SW480 (cell line): ENCODE results near the gene FNIP2.

Experiments used
- DNase-seq: peaks from one replicate; pipeline ENCODE4 v3.0.0-alpha.2; 2016; ENCODE audit warnings: low spot score

FNIP2 gene

DNA sequence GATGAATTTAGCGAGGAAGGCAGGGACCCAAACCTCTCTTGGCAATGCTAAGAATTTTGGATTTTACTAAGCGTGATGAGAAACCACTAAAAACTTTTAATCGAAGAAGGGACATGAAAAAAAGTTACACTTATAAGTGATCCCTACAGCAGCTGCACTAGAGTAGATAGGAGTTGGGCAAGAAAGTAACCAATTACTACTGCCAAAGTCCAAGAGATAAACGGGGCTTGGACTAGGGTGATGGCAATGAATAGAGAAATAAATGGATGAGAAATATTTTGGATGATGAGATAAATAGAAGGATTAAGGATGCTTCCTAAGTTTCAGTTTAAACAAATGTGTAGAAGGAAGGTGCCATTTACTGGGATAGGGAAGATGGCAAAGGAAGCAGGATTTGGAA lies 6.3 kb upstream of the FNIP2 start:
- no peak for DNase-seq

DNA sequence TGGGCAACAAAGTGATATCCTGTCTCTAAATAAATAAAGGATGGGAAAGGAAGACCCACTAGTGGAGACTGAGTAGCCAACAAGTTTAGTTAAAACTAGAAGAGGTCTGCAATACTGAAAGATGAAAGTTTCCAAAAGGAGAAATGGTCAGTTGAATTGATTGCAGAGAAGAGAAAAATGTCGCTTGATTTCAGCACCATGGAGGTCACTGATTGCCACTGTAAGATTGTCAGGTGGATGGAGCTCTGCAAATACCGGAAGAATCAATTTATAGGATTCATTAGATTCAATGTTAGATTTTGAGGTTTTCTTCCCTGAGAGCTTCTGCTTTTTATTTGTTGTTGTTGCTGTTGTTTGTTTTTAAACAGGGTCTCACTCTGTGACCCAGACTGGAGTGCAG lies 5.4 kb upstream of the FNIP2 start:
- DNase-seq = no peak

GRCh38 chr4:158766434-158767044 lies 2.3 kb upstream of the FNIP2 start:
- DNase-seq = no peak

GRCh38 chr4:158767451-158767850 lies 1.4 kb upstream of the FNIP2 start:
- DNase-seq = no peak

DNA sequence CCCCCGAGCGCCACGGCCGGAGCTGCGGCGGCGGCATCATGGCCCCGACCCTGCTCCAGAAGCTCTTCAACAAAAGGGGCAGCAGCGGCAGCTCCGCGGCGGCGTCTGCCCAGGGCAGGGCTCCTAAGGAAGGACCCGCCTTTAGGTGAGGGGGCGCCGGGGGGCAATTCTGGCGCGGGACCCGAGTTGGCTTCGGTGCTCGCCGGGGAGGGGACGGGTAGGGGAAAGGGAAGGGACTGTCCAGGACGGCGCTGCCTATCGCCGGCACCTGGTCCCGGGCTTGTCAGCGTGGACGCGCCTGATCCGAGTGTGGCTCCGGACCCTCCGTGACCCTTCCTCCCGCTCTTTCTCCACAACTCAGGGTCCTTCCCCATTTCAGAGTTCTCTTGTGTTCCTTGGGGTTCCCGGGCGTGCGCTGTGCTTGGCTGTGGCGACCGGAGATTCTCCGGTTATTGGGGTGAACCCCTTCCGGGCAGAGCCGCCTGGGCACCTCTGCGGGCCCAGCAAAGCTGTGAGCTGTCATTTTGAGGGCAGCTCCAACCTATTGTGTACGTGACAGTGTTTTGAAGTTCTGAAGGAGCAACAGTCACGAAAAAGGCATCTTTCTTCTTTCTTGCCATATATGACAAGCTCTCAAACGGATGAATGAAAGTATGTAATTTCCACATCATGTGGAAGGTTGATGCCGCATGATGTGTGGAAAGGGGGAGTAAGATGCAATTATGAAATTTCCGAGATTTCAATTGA lies 522 bp downstream of the FNIP2 start:
- DNase-seq = peak; percentile 10

GRCh38 chr4:158770671-158771070 lies 1.8 kb downstream of the FNIP2 start:
- no peak for DNase-seq

GRCh38 chr4:158771776-158772175 lies 3.0 kb downstream of the FNIP2 start:
- no peak for DNase-seq

DNA sequence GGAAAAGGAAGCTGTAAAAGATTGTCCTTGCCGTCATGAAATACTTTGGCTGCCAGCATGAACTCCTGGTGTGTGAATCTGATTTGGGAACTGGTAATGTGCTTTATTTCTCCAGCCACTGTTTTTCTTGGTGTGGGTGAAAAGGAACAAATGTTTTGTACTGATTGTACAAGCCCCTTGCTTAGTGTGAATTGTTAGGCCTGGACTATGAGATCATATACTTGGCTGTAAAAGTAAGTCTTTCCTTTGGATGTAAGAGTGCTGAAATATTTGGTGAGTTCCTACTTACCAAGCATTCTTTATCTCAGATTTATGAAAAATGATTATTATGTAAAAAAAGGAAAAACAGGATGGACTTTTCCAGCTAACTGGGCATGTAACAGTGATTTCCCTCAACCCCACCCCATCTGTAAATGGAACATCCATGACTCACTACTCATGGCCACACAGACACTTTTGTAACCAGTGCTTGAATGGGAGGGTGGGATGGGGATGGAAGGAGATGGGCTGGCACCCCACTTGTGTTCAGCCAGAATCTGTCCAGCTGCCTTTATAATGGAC lies 6.3 kb downstream of the FNIP2 start:
- no peak for DNase-seq

GRCh38 chr4:158776106-158776505 lies 7.3 kb downstream of the FNIP2 start:
- DNase-seq = no peak

DNA sequence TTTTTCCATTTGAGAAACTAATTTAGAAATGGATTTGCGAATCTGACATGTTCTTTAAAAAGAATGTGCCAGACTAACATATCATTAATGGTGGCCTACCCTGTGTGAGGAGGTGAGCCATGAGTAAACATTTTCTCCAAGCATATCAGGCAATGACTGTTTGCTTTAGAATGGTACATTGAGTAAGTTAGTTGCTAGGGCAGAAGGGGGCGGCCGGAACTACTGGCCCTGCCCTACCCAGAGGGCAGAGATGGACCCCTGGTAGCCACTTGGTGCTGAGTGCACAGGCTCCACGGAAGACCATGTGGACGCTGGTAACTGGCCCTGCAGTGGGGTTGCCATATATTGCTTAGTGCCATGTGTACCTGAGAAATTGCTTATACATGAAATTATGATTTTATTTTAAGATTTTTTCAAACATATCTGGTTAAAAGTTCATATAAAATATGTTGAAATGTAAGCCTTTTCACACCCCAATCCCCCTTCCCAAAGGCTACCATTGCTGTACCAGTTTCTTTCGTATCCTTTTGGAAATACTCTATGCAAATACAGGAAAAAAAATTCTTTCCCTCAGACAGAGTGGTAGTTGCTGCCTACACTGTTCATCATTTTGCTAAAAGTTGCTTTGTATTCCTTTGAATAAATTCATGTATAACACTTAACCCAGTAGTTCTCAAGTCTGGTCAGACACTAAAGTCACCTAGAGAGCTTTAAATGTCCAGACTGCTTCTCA lies 8.8 kb downstream of the FNIP2 start:
- DNase-seq = no peak

DNA sequence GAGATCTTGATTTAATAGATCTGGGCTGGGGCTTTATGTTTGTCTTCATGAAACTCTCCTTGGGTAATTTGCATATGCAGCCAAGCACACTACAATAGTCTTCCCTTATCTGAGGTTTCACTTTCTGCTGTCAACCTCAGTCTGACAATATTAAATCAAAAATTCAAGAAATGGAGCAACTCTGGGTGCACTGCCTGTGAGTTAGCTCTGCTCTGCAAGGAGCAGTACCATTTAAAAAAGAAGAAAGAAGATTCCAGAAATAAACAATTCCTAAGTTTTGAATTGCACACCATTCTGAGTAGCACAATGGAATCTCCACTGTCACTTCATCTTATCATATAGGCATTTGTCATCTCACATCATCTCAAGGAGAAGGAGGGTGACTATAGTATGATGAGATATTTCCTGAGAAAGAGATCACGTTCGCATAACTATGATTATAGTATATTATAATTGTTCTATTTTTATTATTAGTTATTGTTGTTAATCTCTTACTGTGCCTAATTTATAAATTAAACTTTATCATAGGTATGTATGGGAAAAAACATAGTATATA lies 9.4 kb downstream of the FNIP2 start:
- DNase-seq = no peak

DNA sequence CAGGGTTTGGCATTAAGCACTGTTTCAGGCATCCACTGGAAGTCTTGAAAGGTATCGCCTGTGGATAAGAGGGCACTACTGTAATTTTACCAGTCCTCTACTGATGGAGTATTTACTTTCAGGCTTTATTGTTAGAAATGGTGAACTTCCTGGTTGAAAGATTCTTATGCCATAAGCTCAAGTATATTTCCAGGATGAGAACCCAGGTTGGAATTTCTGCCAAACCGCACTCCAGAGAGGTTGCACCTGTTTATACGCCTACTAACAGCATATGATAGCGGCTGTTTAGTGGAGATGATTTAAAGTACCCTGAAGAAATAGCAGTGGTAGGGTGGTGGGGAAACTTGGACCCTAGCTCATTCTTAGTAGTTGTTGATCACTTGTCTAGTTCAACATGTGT lies 9.9 kb downstream of the FNIP2 start:
- DNase-seq = no peak

- no peak for DNase-seq
Measured at GRCh38 chr4:158781963-158782362, 13.1 kb downstream of the FNIP2 start.

- DNase-seq = no peak
Measured at GRCh38 chr4:158782551-158783360, 13.9 kb downstream of the FNIP2 start.

- no peak for DNase-seq
Measured at GRCh38 chr4:158783785-158784184, 15.0 kb downstream of the FNIP2 start.

DNA sequence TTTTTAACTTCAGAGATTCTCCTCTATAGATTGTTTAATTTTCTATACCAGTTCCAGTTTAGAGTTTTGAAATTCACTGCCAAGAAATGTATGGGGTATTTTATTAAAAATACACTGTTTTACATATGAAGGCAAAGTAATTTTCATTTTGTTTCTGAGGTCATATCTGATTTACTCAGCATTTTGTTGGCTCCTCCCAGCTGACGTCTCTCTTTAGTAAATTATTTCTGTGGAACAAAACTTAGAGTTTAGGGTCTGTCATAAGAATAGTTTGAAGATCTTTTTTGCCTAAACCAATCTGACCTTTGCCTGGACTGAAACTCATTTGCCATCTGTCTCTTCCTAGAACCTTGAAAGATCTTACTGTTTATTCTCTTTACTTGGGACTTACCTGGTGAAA lies 16.9 kb downstream of the FNIP2 start:
- DNase-seq = no peak

- no peak for DNase-seq
Measured at GRCh38 chr4:158786121-158786601, 17.3 kb downstream of the FNIP2 start.

DNA sequence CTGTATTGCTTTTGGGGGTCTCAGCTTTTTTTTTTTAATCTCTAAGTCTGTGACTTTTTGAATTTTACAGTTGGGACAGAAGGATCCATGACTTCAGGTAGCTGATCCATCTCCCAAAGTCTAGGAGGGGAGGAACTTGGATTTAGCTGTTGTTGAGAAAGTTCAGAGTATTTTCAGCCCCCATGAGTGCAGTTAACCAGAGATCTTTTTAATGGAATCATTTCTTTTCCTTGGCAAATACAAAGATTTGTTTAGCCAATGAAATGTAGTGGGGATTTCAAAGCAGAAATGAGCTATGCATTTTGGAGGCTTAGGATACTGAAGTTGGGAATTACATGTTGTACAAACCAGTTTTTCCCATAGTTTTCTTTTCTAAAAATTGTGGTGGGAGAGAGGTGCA lies 18.1 kb downstream of the FNIP2 start:
- DNase-seq = no peak

DNA sequence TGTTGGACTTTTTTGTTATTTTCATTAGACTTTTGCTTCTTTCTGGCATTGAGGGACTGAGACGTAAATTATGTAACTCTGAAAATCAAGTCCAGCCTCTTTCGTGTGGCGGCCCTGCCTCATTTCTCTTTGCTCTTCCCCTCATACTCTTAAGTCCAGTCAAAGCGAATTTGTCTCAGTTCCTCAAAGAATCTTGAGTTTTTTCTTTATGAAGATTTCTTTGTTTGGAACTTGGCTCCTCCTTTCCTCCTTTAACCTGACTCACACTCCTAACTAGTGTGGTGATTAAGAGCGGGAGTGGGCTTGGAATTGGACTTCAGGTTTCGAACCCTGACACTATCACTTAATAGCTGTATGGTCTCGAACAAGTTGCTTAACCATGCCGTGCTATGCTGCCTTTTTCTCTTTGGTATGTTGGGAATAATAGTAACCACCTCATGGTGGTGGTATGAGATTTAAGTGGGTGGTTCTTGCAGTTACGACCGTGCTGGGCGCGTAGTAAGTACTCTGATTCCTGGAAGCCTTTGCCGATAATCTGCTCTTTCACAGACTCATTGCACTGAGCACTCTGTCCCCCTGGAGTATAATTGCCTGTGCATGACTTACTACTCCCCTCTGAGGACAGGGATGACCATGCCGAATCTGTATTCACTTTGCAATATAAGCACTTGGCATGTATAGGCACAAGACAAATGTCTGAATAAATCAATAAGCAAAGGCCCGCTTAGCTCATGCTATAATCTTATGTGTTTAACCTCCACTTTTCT lies 19.1 kb downstream of the FNIP2 start:
- no peak for DNase-seq

GRCh38 chr4:158788516-158788915 lies 19.7 kb downstream of the FNIP2 start:
- DNase-seq = no peak

DNA sequence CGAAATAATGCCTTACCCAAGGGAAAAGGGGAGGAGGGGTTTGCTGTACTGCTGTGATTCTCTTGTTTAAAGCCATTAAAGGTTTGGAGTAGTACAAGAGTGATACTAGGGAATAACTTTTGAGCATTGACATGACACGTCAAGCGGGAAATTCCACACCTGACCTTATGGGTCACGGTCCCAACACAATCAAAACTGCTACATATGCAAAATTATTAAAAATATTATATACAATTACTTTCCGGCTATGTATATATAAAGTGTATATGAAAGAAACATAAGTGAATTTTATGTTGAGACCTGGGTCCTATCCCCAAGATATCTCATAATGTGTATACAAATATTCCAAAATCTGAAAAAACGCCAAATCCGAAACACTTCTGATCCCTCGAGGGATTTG lies 21.0 kb downstream of the FNIP2 start:
- no peak for DNase-seq
